GM12878 (cell line): ENCODE measurements around the gene TCERG1L. TPM values are rescaled to one million over a fixed set of nuclear protein-coding genes. Genes with fewer than 3 reads are reported as not detected.

Experiments used
- ATAC-seq: fragments of 200-7000 bp; cut with Tn5 transposase; 3 replicates; pipeline ENCODE4 v1.9.1; 2020; ENCODE audit warnings: mild to moderate bottlenecking, moderate library complexity
- BruUV-seq: library from RNA; stranded (reverse); fragments of 400-500 nt; replicated peaks from 2 replicates; lab custom pipeline; 2021; lab: Mats Ljungman, UMichigan
- CTCF ChIA-PET: fragments of 300-600 bp; sonication (Branson Sonifier 250); formaldehyde crosslinking; extraction: SDS; loops from one replicate; lab custom pipeline; 2021; ENCODE audit warnings: inconsistent platforms; lab: Yijun Ruan, JAX
- POLR2A ChIA-PET: fragments of 350-600 bp; formaldehyde crosslinking; extraction: SDS; loops from one replicate; lab custom pipeline; 2021; ENCODE audit warnings: inconsistent platforms; lab: Charles Lee
- RAD21 ChIA-PET: fragments of 300-600 bp; sonication (Branson Sonifier 250); formaldehyde crosslinking; loops from one replicate; lab custom pipeline; 2023; ENCODE audit warnings: antibody characterized with exemption; ENCODE audit not compliant: unreplicated experiment; lab: Charles Lee
- SMC1A ChIA-PET: fragments of 300-600 bp; sonication (Branson Sonifier 250); formaldehyde crosslinking; loops from one replicate; lab custom pipeline; 2023; ENCODE audit not compliant: unreplicated experiment, uncharacterized antibody; lab: Charles Lee
- DNase-seq: peaks from one replicate; pipeline ENCODE4 v3.0.0-alpha.2; 2011; ENCODE audit warnings: low read depth, low spot score
- FAIRE-seq: peaks from 3 replicates; lab custom pipeline; 2011; peaks lifted over from hg19 to GRCh38; lab: Jason Lieb, UNC
- H2AFZ ChIP-seq: 2 replicates; pipeline ENCODE4 v1.6.0; 2011; ENCODE audit warnings: low read depth, low read length, control low read depth; ENCODE audit not compliant: control insufficient read depth
- H3K27ac ChIP-seq: 2 replicates; pipeline ENCODE4 v1.5.1; 2011; ENCODE audit warnings: control low read depth; ENCODE audit not compliant: control insufficient read depth, insufficient read depth
- H3K27me3 ChIP-seq, 2 experiments: replicated peaks in 1 of 2; 2 replicates each; pipeline versions ENCODE4 v1.6.0 to v1.6.1; 2011; ENCODE audit warnings: low read length in 1 of 2; ENCODE audit not compliant: control insufficient read depth in 2 of 2, insufficient read depth in 2 of 2
- H3K36me3 ChIP-seq, 2 experiments: 2 replicates each; pipeline ENCODE4 v1.5.1; 2011; ENCODE audit warnings: low read length in 1 of 2; ENCODE audit not compliant: control insufficient read depth in 2 of 2, insufficient read depth in 2 of 2
- H3K4me1 ChIP-seq: 2 replicates; pipeline ENCODE4 v1.6.1; 2011; ENCODE audit warnings: mild to moderate bottlenecking, low read length, moderate library complexity, mixed read lengths; ENCODE audit not compliant: control insufficient read depth, insufficient read depth
- H3K4me2 ChIP-seq: 2 replicates; pipeline ENCODE4 v1.6.0; 2011; ENCODE audit warnings: control low read depth; ENCODE audit not compliant: control insufficient read depth, insufficient read depth
- H3K4me3 ChIP-seq: fragments of 200-600 bp; sonication (generic); 2 replicates; pipeline ENCODE4 v1.5.1; 2016
- H3K79me2 ChIP-seq: 2 replicates; pipeline ENCODE4 v1.6.0; 2011; ENCODE audit warnings: low read length; ENCODE audit not compliant: control insufficient read depth, insufficient read depth
- H3K9ac ChIP-seq: 2 replicates; pipeline ENCODE4 v1.8.0; 2011; ENCODE audit warnings: low read length, control low read depth, mixed read lengths; ENCODE audit not compliant: control insufficient read depth, insufficient read depth
- H3K9me3 ChIP-seq: replicated peaks from 3 replicates; pipeline ENCODE4 v1.5.1; 2011; ENCODE audit warnings: mild to moderate bottlenecking, low read length; ENCODE audit not compliant: control insufficient read depth, insufficient read depth
- H4K20me1 ChIP-seq: 2 replicates; pipeline ENCODE4 v1.6.0; 2011; ENCODE audit not compliant: control insufficient read depth, insufficient read depth
- CBX5 ChIP-seq: sonication (generic); IDR thresholded peaks from 2 replicates; pipeline ENCODE4 v1.6.1; 2016; ENCODE audit warnings: low read depth, moderate library complexity, mild to moderate bottlenecking, inconsistent platforms
- CEBPZ ChIP-seq: fragments of 150-350 bp; IDR thresholded peaks from 2 replicates; pipeline ENCODE4 v1.6.1; 2016; ENCODE audit warnings: low read depth, low read length
- ESRRA ChIP-seq: IDR thresholded peaks from 2 replicates; pipeline ENCODE4 v1.6.1; 2012; ENCODE audit warnings: mild to moderate bottlenecking, low read length, improper control_type of control experiment
- EZH2 ChIP-seq: IDR thresholded peaks from 2 replicates; pipeline ENCODE4 v1.6.1; 2012; ENCODE audit warnings: low read depth, mild to moderate bottlenecking, control low read depth, inconsistent platforms, low read length, borderline replicate concordance; ENCODE audit not compliant: control insufficient read depth
- GABPA ChIP-seq: IDR thresholded peaks from 2 replicates; pipeline ENCODE4 v1.6.1; 2014; ENCODE audit warnings: antibody characterized with exemption, low read depth, mild to moderate bottlenecking, inconsistent platforms
- MLLT1 ChIP-seq: fragments of 450-650 bp; IDR thresholded peaks from 2 replicates; pipeline ENCODE4 v1.6.1; 2016; ENCODE audit warnings: mild to moderate bottlenecking
- NR2C2 ChIP-seq: IDR thresholded peaks from 2 replicates; pipeline ENCODE4 v1.6.1; 2011; ENCODE audit warnings: borderline replicate concordance, low read depth; ENCODE audit not compliant: control insufficient read depth, insufficient read length
- RFX5 ChIP-seq: IDR thresholded peaks from 2 replicates; pipeline ENCODE4 v1.6.1; 2011; ENCODE audit warnings: low read depth, low read length, improper control_type of control experiment
- SKIL ChIP-seq: fragments of 450-650 bp; IDR thresholded peaks from 2 replicates; pipeline ENCODE4 v1.6.1; 2017; ENCODE audit warnings: mild to moderate bottlenecking, low read depth, inconsistent platforms; ENCODE audit not compliant: poor library complexity, severe bottlenecking
- SRF ChIP-seq, 2 experiments: IDR thresholded peaks; 2 replicates each; pipeline ENCODE4 v1.6.1; 2011; ENCODE audit warnings: low read depth in 2 of 2, low read length in 2 of 2, mild to moderate bottlenecking in 1 of 2, moderate library complexity in 1 of 2
- WGBS: methylation state at CpG from one replicate; pipeline ENCODE4 v1.1.6; 2016; ENCODE audit warnings: low lambda C conversion rate; ENCODE audit not compliant: insufficient replicate concordance, insufficient coverage; ENCODE audit errors: missing lambda C conversion rate; 5-methylcytosine and 5-hydroxymethylcytosine counted together
- in situ Hi-C: fragments of 300-500 bp; cut with MboI; formaldehyde crosslinking; loops from 9 replicates; pipeline ENCODE4 v1.14.3; 2018; ENCODE audit warnings: mixed read lengths
- intact Hi-C: fragments of 100-400 bp; cut with micrococcal nuclease; formaldehyde crosslinking; loops from one replicate; pipeline ENCODE4 v1.14.2; 2022; ENCODE audit not compliant: unreplicated experiment
- polyA plus RNA-seq, 11 experiments: library from polyadenylated mRNA; depleted of rRNA in 4 of 11; unstranded in 6 of 11; stranded (reverse) in 5 of 11; fragments of >200 nt; fragmentation: Nextera tagmentation in 4 of 11; fragmentation: Illumina TruSeq in 1 of 11; extraction: Ambion mirVana in 4 of 11; extraction: Trizol in 1 of 11; gene quantifications; 1 replicate in 1 of 11; 2 replicates in 10 of 11; pipeline versions ENCODE4 v1.2.1 to v1.2.3, GENCODE V29; 2011 to 2016; ENCODE audit warnings: inconsistent platforms in 2 of 11, missing spikeins in 2 of 11, low read depth in 1 of 11
- total RNA-seq, 4 experiments: library from RNA; depleted of rRNA in 3 of 4; stranded (reverse); fragments of >200 nt in 3 of 4; fragmentation: Illumina TruSeq in 1 of 4; extraction: Trizol in 1 of 4; gene quantifications; 2 replicates each; pipeline versions ENCODE4 v1.2.1 to v1.2.3, GENCODE V29; 2013 to 2021

Gene TCERG1L
- total and polyA plus RNA-seq, 10 of the 15 experiments (the other 5 are each of a cell fraction or from before 2014, with no cell fraction given) = not detected

- no peak for TF ChIP-seq RFX5
- no peak for TF ChIP-seq NR2C2
- no peak for TF ChIP-seq CEBPZ
- TF ChIP-seq ESRRA = no peak
Measured at GRCh38 chr10:131311661-131312477, at the start of gene TCERG1L (continued).

GRCh38 chr10:131358741-131359442, 47.4 kb upstream of the TCERG1L start:
- Histone ChIP-seq H3K9me3 (no peaks in the 10 kb centered on the region), H3K4me1 (no peaks in the 10 kb centered on the region), H3K36me3 (no peaks in the 10 kb centered on the region), H4K20me1 (no peaks in the 10 kb centered on the region), H3K27me3 (no peaks in the 10 kb centered on the region), H2AFZ (no peak overlapping the region), H3K4me2 (no peak overlapping the region), H3K27ac (no peak overlapping the region), H3K4me3 (no peak overlapping the region), H3K9ac (no peak overlapping the region), H3K79me2 (no peaks in the 10 kb centered on the region)
- no TSS peak for BruUV-seq
- in situ Hi-C loops (no loop called here), intact Hi-C loops (no loop called here)
- ChIA-PET RAD21 (no interaction called here), SMC1A (interaction anchor here (1.0 kb wide), 1 partner anchor 111 kb away, joined by 4 read pairs; no protein-coding TSS in a partner anchor), POLR2A (no interaction called here), CTCF (no interaction called here)
- DNase-seq (no peak), ATAC-seq (no peak), FAIRE-seq (no peak)
- TF ChIP-seq CBX5 = no peak
- no peak for TF ChIP-seq SKIL
- TF ChIP-seq SRF (IDR thresholded peaks at IDR 0.05; ENCODE audit: low read depth in 2 of 2, low read length in 2 of 2) = no peak
- TF ChIP-seq GABPA = no peak
- TF ChIP-seq MLLT1 = no peak
- no peak for TF ChIP-seq EZH2
- 15% methylated on average over 13 of the region's 13 CpGs for WGBS
